HCT116 (cell line): ENCODE data around the gene SLC9A9. TPM values are rescaled to one million over a fixed set of nuclear protein-coding genes. Genes with fewer than 3 reads are reported as not detected.

ENCODE experiments used
- ATAC-seq: fragments of 200-7000 bp; cut with Tn5 transposase; 2 replicates; pipeline ENCODE4 v1.9.1; 2020; ENCODE audit warnings: mild to moderate bottlenecking, moderate library complexity
- BruUV-seq: library from RNA; stranded (reverse); fragments of 400-500 nt; replicated peaks from 2 replicates; lab custom pipeline; 2021; lab: Mats Ljungman, UMichigan
- CTCF ChIA-PET: fragments of 300-600 bp; sonication (Branson Sonifier 250); formaldehyde crosslinking; loops from one replicate; lab custom pipeline; 2021; ENCODE audit warnings: antibody characterized with exemption; lab: Charles Lee
- POLR2A ChIA-PET: fragments of 300-600, 350-600 bp; sonication (Branson Sonifier 250); formaldehyde crosslinking; loops from one replicate; lab custom pipeline; 2021; ENCODE audit warnings: antibody characterized with exemption; lab: Charles Lee
- RAD21 ChIA-PET, 2 experiments: fragments of 300-600 bp; sonication (Branson Sonifier 250); formaldehyde crosslinking; loops; one replicate each; lab custom pipeline; 2023; ENCODE audit warnings: low total read pairs in 2 of 2; ENCODE audit not compliant: uncharacterized antibody in 2 of 2, unreplicated experiment in 2 of 2, low non-redundant PET in 1 of 2; lab: Charles Lee
- DNase-seq: peaks from one replicate; pipeline ENCODE4 v3.0.0-alpha.2; 2010; ENCODE audit warnings: low read depth, low spot score
- H2AFZ ChIP-seq: fragments of 200-600 bp; shearing (Covaris generic), sonication (generic); 2 replicates; pipeline ENCODE4 v1.6.1; 2017; ENCODE audit warnings: low read depth, mixed run types, mixed read lengths, antibody characterized with exemption, low read length; ENCODE audit not compliant: poor library complexity, severe bottlenecking
- H3K27ac ChIP-seq: 2 replicates; pipeline ENCODE4 v1.5.1; 2012; ENCODE audit warnings: low read depth, low read length
- H3K27me3 ChIP-seq: fragments of 200-600 bp; sonication (generic); 2 replicates; pipeline ENCODE4 v1.6.1; 2016; ENCODE audit warnings: mixed run types, low read length, mixed read lengths; ENCODE audit not compliant: insufficient read depth
- H3K36me3 ChIP-seq, 2 experiments: fragments of 200-500 bp in 1 of 2; fragments of 200-600 bp in 1 of 2; sonication (Bioruptor generic) in 1 of 2; sonication (generic) in 1 of 2; 2 replicates each; pipeline versions ENCODE4 v1.5.1 to v1.6.1; 2014 to 2016; ENCODE audit warnings: low read length in 2 of 2, inconsistent platforms in 1 of 2, mixed read lengths in 1 of 2, mixed run types in 1 of 2; ENCODE audit not compliant: insufficient read depth in 2 of 2, control insufficient read depth in 1 of 2
- H3K4me1 ChIP-seq, 2 experiments: fragments of 200-600 bp in 1 of 2; sonication (generic) in 1 of 2; 2 replicates each; pipeline versions ENCODE4 v1.5.1 to v1.6.1; 2012 to 2017; ENCODE audit warnings: low read length in 2 of 2, inconsistent platforms in 1 of 2, mild to moderate bottlenecking in 1 of 2, mixed read lengths in 1 of 2, mixed run types in 1 of 2, moderate library complexity in 1 of 2; ENCODE audit not compliant: insufficient read depth in 2 of 2, control insufficient read depth in 1 of 2
- H3K4me2 ChIP-seq: fragments of 200-600 bp; sonication (generic); 2 replicates; pipeline ENCODE4 v1.6.1; 2017; ENCODE audit warnings: mixed run types, low read length, mixed read lengths
- H3K4me3 ChIP-seq, 2 experiments: fragments of 200-600 bp in 1 of 2; sonication (generic) in 1 of 2; replicated peaks in 1 of 2; 2 replicates each; pipeline ENCODE4 v1.5.1; 2011 to 2016; ENCODE audit warnings: low read length in 2 of 2, control low read depth in 1 of 2, low read depth in 1 of 2, mild to moderate bottlenecking in 1 of 2, mixed read lengths in 1 of 2, mixed run types in 1 of 2
- H3K79me2 ChIP-seq: fragments of 200-600 bp; sonication (generic); 2 replicates; pipeline ENCODE4 v1.6.1; 2017; ENCODE audit warnings: mild to moderate bottlenecking, mixed run types, low read length, moderate library complexity, mixed read lengths; ENCODE audit not compliant: insufficient read depth
- H3K9ac ChIP-seq: fragments of 200-600 bp; sonication (generic); 2 replicates; pipeline ENCODE4 v1.6.1; 2016; ENCODE audit warnings: low read length, mixed read lengths
- H3K9me2 ChIP-seq: fragments of 200-600 bp; sonication (generic), shearing (Covaris generic); 2 replicates; pipeline ENCODE4 v1.6.1; 2017; ENCODE audit warnings: mixed run types, mild to moderate bottlenecking, moderate library complexity; ENCODE audit not compliant: insufficient read depth
- H3K9me3 ChIP-seq, 2 experiments: fragments of 200-500 bp in 1 of 2; fragments of 200-600 bp in 1 of 2; sonication (Bioruptor generic) in 1 of 2; sonication (generic) in 1 of 2; 2 replicates each; pipeline ENCODE4 v1.6.1; 2014 to 2017; ENCODE audit warnings: low read length in 2 of 2, mixed read lengths in 2 of 2, inconsistent platforms in 1 of 2, low read depth in 1 of 2, mild to moderate bottlenecking in 1 of 2, mixed run types in 1 of 2, moderate library complexity in 1 of 2; ENCODE audit not compliant: control insufficient read depth in 1 of 2, insufficient read depth in 1 of 2
- H4K20me1 ChIP-seq: fragments of 200-600 bp; sonication (generic), shearing (Covaris generic); 2 replicates; pipeline ENCODE4 v1.6.1; 2017; ENCODE audit warnings: mixed run types, mild to moderate bottlenecking, moderate library complexity; ENCODE audit not compliant: insufficient read depth
- CEBPB ChIP-seq: IDR thresholded peaks from 2 replicates; pipeline ENCODE4 v1.6.1; 2012; ENCODE audit warnings: low read depth
- CTCF ChIP-seq, 3 experiments: fragments of 200-600 bp in 1 of 3; sonication (generic) in 1 of 3; IDR thresholded peaks in 2 of 3; conservative IDR thresholded peaks in 1 of 3; 2 replicates each; pipeline ENCODE4 v1.5.1; 2012 to 2017; ENCODE audit warnings: low read depth in 2 of 3, low read length in 2 of 3, antibody characterized with exemption in 1 of 3, borderline replicate concordance in 1 of 3, control low read depth in 1 of 3, mild to moderate bottlenecking in 1 of 3, mixed read lengths in 1 of 3, mixed run types in 1 of 3, moderate library complexity in 1 of 3; ENCODE audit not compliant: insufficient read depth in 1 of 3
- EGR1 ChIP-seq: IDR thresholded peaks from 2 replicates; pipeline ENCODE4 v1.6.1; 2012; ENCODE audit warnings: low read depth
- ELF1 ChIP-seq: IDR thresholded peaks from 2 replicates; pipeline ENCODE4 v1.6.1; 2012; ENCODE audit warnings: low read depth, borderline replicate concordance
- EZH2 ChIP-seq: fragments of 200-600 bp; sonication (generic); IDR thresholded peaks from 2 replicates; pipeline ENCODE4 v1.6.1; 2017; ENCODE audit warnings: antibody characterized with exemption, mixed run types
- EZH2phosphoT487 ChIP-seq: fragments of 200-600 bp; IDR thresholded peaks from 2 replicates; pipeline ENCODE4 v1.6.1; 2018; ENCODE audit warnings: antibody characterized with exemption, borderline replicate concordance
- FOSL1 ChIP-seq: IDR thresholded peaks from 2 replicates; pipeline ENCODE4 v1.6.1; 2012; ENCODE audit warnings: low read depth
- POLR2A ChIP-seq: IDR thresholded peaks from 2 replicates; pipeline ENCODE4 v1.7.0; 2011; ENCODE audit warnings: borderline replicate concordance; ENCODE audit not compliant: insufficient read depth, insufficient read length; ENCODE audit errors: extremely low read depth
- POLR2AphosphoS5 ChIP-seq: IDR thresholded peaks from 2 replicates; pipeline ENCODE4 v1.6.1; 2011; ENCODE audit warnings: mild to moderate bottlenecking, low read depth, low read length, moderate library complexity
- RAD21 ChIP-seq: IDR thresholded peaks from 2 replicates; pipeline ENCODE4 v1.6.1; 2012; ENCODE audit warnings: low read depth, mild to moderate bottlenecking
- SIN3A ChIP-seq: IDR thresholded peaks from 2 replicates; pipeline ENCODE4 v1.6.1; 2012; ENCODE audit warnings: low read depth
- SP1 ChIP-seq: IDR thresholded peaks from 2 replicates; pipeline ENCODE4 v1.6.1; 2012; ENCODE audit warnings: low read depth
- SRF ChIP-seq: IDR thresholded peaks from 2 replicates; pipeline ENCODE4 v1.6.1; 2012; ENCODE audit warnings: low read depth
- TCF7L2 ChIP-seq: IDR thresholded peaks from 2 replicates; pipeline ENCODE4 v1.7.0; 2011; ENCODE audit warnings: borderline replicate concordance, inconsistent platforms; ENCODE audit not compliant: insufficient read depth, insufficient read length; ENCODE audit errors: extremely low read depth
- YY1 ChIP-seq: IDR thresholded peaks from 2 replicates; pipeline ENCODE4 v1.6.1; 2011; ENCODE audit warnings: low read length, low read depth, moderate library complexity, mild to moderate bottlenecking; ENCODE audit not compliant: insufficient replicate concordance; ENCODE audit errors: extremely low read depth
- ZFX ChIP-seq: fragments of 450-650 bp; IDR thresholded peaks from 2 replicates; pipeline ENCODE4 v1.6.1; 2017
- intact Hi-C: fragments of 100-400 bp; cut with micrococcal nuclease; formaldehyde crosslinking; loops from 2 replicates; pipeline ENCODE4 v1.10.0; 2022
- total RNA-seq: library from RNA; stranded (reverse); gene quantifications from one replicate; pipeline ENCODE4 v1.2.1, GENCODE V29; 2021; ENCODE audit not compliant: unreplicated experiment
- TF ChIP-seq, protein P1 (sequence below): IDR thresholded peaks from 2 replicates; pipeline ENCODE4 v1.6.1; 2011; ENCODE audit warnings: mild to moderate bottlenecking, low read length, moderate library complexity; ENCODE audit not compliant: insufficient replicate concordance; ENCODE audit errors: extremely low read depth
- TF ChIP-seq, protein P2 (sequence below): IDR thresholded peaks from 2 replicates; pipeline ENCODE4 v1.6.1; 2012
- TF ChIP-seq, protein P3 (sequence below): IDR thresholded peaks from 2 replicates; pipeline ENCODE4 v1.6.1; 2012

The SLC9A9 gene
- total RNA-seq, 1 experiment from 2014 or later: 0.20 TPM

- Histone ChIP-seq H3K4me1 (no peaks in the 10 kb centered on the region), H3K27ac (no peak overlapping the region), H4K20me1 (no peaks in the 10 kb centered on the region), H3K9me3 (no peaks in the 10 kb centered on the region), H3K9me2 (no peaks in the 10 kb centered on the region), H3K36me3 (no peaks in the 10 kb centered on the region), H3K27me3 (no peaks in the 10 kb centered on the region), H3K9ac (no peak overlapping the region), H3K79me2 (no peaks in the 10 kb centered on the region), H3K4me3 (no peak overlapping the region), H2AFZ (no peak overlapping the region), H3K4me2 (no peak overlapping the region)
- TF ChIP-seq, protein P1, sequence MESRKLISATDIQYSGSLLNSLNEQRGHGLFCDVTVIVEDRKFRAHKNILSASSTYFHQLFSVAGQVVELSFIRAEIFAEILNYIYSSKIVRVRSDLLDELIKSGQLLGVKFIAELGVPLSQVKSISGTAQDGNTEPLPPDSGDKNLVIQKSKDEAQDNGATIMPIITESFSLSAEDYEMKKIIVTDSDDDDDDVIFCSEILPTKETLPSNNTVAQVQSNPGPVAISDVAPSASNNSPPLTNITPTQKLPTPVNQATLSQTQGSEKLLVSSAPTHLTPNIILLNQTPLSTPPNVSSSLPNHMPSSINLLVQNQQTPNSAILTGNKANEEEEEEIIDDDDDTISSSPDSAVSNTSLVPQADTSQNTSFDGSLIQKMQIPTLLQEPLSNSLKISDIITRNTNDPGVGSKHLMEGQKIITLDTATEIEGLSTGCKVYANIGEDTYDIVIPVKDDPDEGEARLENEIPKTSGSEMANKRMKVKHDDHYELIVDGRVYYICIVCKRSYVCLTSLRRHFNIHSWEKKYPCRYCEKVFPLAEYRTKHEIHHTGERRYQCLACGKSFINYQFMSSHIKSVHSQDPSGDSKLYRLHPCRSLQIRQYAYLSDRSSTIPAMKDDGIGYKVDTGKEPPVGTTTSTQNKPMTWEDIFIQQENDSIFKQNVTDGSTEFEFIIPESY: no peak
- no peak for TF ChIP-seq EZH2phosphoT487
- no peak for TF ChIP-seq ELF1
- TF ChIP-seq SRF: no peak
- no peak for TF ChIP-seq CEBPB
- no peak for TF ChIP-seq EZH2
- no peak for TF ChIP-seq RAD21
- ChIA-PET CTCF (no interaction called here), RAD21 (no interaction called here), POLR2A (no interaction called here)
- intact Hi-C loops: no loop called here
- BruUV-seq: no TSS peak
- no peak for DNase-seq
- ATAC-seq: no peak
These were observed 7.6 kb downstream of the SLC9A9 start for GRCh38 chr3:143840636-143841035.

DNA sequence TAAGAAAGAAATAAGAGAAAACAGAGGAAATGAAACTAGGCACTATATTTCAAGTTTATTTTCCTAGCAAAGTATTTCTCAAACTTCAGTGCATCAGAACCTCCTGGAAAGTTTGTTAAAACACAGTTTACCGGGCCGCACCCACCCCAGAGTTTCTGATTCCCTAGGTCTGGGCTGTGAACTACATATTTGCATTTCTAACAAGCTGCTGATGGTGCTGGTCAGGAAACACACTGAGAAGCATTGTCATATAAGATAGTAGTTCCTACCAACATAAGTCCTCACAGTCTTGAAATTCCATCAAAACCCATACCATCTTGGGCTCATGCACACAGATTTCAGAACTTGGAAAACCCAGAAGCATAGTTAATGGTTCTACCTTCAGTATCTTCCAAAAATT is 8.3 kb downstream of the SLC9A9 start:
- Histone ChIP-seq H3K27me3 (no peaks in the 10 kb centered on the region), H3K4me2 (no peak overlapping the region), H3K79me2 (no peaks in the 10 kb centered on the region), H3K27ac (no peak overlapping the region), H3K36me3 (no peaks in the 10 kb centered on the region), H3K4me1 (no peaks in the 10 kb centered on the region), H3K9me2 (no peaks in the 10 kb centered on the region), H4K20me1 (no peaks in the 10 kb centered on the region), H3K9me3 (no peaks in the 10 kb centered on the region), H3K4me3 (no peak overlapping the region), H3K9ac (no peak overlapping the region), H2AFZ (no peak overlapping the region)
- ATAC-seq (no peak), DNase-seq (no peak)
- no TSS peak for BruUV-seq
- ChIA-PET RAD21 (no interaction called here), CTCF (no interaction called here), POLR2A (no interaction called here)
- intact Hi-C loops: no loop called here
- TF ChIP-seq CTCF (IDR thresholded peaks at IDR 0.05 in 2 of 3, conservative IDR thresholded peaks at IDR 0.05 in 1 of 3; ENCODE audit: borderline replicate concordance in 1 of 3, insufficient read depth in 1 of 3, low read depth in 2 of 3, low read length in 2 of 3) (no peak), EZH2phosphoT487 (no peak), TCF7L2 (no peak), SIN3A (no peak), FOSL1 (no peak), YY1 (no peak), POLR2A (no peak), ZFX (no peak), POLR2AphosphoS5 (no peak), SP1 (no peak), EGR1 (no peak)
- TF ChIP-seq, protein P2, sequence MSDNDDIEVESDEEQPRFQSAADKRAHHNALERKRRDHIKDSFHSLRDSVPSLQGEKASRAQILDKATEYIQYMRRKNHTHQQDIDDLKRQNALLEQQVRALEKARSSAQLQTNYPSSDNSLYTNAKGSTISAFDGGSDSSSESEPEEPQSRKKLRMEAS: no peak
- TF ChIP-seq, protein P3, sequence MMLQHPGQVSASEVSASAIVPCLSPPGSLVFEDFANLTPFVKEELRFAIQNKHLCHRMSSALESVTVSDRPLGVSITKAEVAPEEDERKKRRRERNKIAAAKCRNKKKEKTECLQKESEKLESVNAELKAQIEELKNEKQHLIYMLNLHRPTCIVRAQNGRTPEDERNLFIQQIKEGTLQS: no peak
